Testis (tissue), 2 donors: ENCODE measurements around the gene SLC9A8.
"Not testable (repeated sequence)": the region's sequence is repeated elsewhere in the genome, so short reads cannot be mapped to it uniquely, and the experiment has no call there.

Experiments
- POLR2A ChIP-seq: fragments of 450-650 bp; IDR thresholded peaks from one replicate; pipeline ENCODE4 v1.6.1; 2017; ENCODE audit warnings: antibody characterized with exemption, mild to moderate bottlenecking, moderate library complexity
- TF ChIP-seq, protein P1 (sequence below), 3 experiments: fragments of 450-650 bp in 2 of 3; fragments of 200-600 bp in 1 of 3; sonication (generic) in 1 of 3; IDR thresholded peaks; one replicate each; pipeline ENCODE4 v1.5.1; 2016 to 2019; ENCODE audit warnings: antibody characterized with exemption in 3 of 3, mild to moderate bottlenecking in 2 of 3, moderate library complexity in 1 of 3

- TF ChIP-seq, protein P1, sequence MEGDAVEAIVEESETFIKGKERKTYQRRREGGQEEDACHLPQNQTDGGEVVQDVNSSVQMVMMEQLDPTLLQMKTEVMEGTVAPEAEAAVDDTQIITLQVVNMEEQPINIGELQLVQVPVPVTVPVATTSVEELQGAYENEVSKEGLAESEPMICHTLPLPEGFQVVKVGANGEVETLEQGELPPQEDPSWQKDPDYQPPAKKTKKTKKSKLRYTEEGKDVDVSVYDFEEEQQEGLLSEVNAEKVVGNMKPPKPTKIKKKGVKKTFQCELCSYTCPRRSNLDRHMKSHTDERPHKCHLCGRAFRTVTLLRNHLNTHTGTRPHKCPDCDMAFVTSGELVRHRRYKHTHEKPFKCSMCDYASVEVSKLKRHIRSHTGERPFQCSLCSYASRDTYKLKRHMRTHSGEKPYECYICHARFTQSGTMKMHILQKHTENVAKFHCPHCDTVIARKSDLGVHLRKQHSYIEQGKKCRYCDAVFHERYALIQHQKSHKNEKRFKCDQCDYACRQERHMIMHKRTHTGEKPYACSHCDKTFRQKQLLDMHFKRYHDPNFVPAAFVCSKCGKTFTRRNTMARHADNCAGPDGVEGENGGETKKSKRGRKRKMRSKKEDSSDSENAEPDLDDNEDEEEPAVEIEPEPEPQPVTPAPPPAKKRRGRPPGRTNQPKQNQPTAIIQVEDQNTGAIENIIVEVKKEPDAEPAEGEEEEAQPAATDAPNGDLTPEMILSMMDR (IDR thresholded peaks at IDR 0.05) = not testable (repeated sequence)
- not testable (repeated sequence) for TF ChIP-seq POLR2A
Observed at GRCh38 chr20:49805224-49805876, 7.3 kb upstream of the SLC9A8 start.
